CD4-positive, CD25-positive, alpha-beta regulatory T cell (primary cell): ENCODE measurements around the gene AGAP4. TPM values are rescaled to one million over a fixed set of nuclear protein-coding genes. Genes with fewer than 3 reads are reported as not detected.
A peak's percentile ranks its signal among the peaks of the same experiment; 100 is the strongest.
"Not testable (repeated sequence)": the region's sequence is repeated elsewhere in the genome, so short reads cannot be mapped to it uniquely, and the experiment has no call there.

ENCODE experiments used
- ATAC-seq, 2 donors: fragments of 150-1000 bp; cut with Tn5 transposase; one replicate each; pipeline ENCODE4 v1.10.0; 2021; ENCODE audit warnings: low read depth in 2 of 2, moderate number of reproducible peaks in 2 of 2, moderate library complexity in 1 of 2
- DNase-seq, 3 donors: peaks; one replicate each; pipeline versions ENCODE4 v3.0.0 to v3.0.0-alpha.2; 2012 to 2022; ENCODE audit warnings: mixed read lengths in 1 of 3
- H3K27ac ChIP-seq: one replicate; pipeline ENCODE4 v1.7.0; 2013; ENCODE audit warnings: mild to moderate bottlenecking, low read length; ENCODE audit not compliant: insufficient read depth, poor library complexity, severe bottlenecking
- H3K27me3 ChIP-seq: one replicate; pipeline ENCODE4 v1.7.0; 2013; ENCODE audit warnings: low read length; ENCODE audit not compliant: control insufficient read depth, insufficient read depth
- H3K36me3 ChIP-seq: one replicate; pipeline ENCODE4 v1.7.0; 2013; ENCODE audit warnings: mild to moderate bottlenecking, low read length, moderate library complexity; ENCODE audit not compliant: control insufficient read depth, insufficient read depth
- H3K4me1 ChIP-seq: 2 replicates; pipeline ENCODE4 v1.7.0; 2013; ENCODE audit warnings: mild to moderate bottlenecking, low read length; ENCODE audit not compliant: insufficient read depth, control insufficient read depth, poor library complexity, severe bottlenecking
- H3K4me3 ChIP-seq: one replicate; pipeline ENCODE4 v1.7.0; 2013; ENCODE audit warnings: low read depth, mild to moderate bottlenecking, low read length, moderate library complexity
- H3K9me3 ChIP-seq, 2 experiments: 1 replicate in 1 of 2; 2 replicates in 1 of 2; pipeline ENCODE4 v1.7.0; 2013; ENCODE audit warnings: low read length in 2 of 2, mild to moderate bottlenecking in 1 of 2, moderate library complexity in 1 of 2; ENCODE audit not compliant: control insufficient read depth in 2 of 2
- H3K27ac Mint-ChIP-seq, 3 donors: one replicate each; pipeline ENCODE4 v1.8.0; 2020 to 2022; ENCODE audit warnings: mild to moderate bottlenecking in 3 of 3, mixed read lengths in 3 of 3, moderate library complexity in 2 of 3
- H3K27me3 Mint-ChIP-seq: one replicate; pipeline ENCODE4 v1.8.0; 2022; ENCODE audit warnings: mild to moderate bottlenecking, mixed read lengths
- H3K36me3 Mint-ChIP-seq: one replicate; pipeline ENCODE4 v1.8.0; 2020; ENCODE audit warnings: mixed read lengths
- H3K4me1 Mint-ChIP-seq, 4 donors: one replicate each; pipeline ENCODE4 v1.8.0; 2020 to 2022; ENCODE audit warnings: mixed read lengths in 4 of 4, mild to moderate bottlenecking in 1 of 4
- H3K4me3 Mint-ChIP-seq, 4 donors: one replicate each; pipeline ENCODE4 v1.8.0; 2020 to 2022; ENCODE audit warnings: mild to moderate bottlenecking in 4 of 4, mixed read lengths in 4 of 4, moderate library complexity in 3 of 4
- H3K9me3 Mint-ChIP-seq, 7 donors: one replicate each; pipeline ENCODE4 v1.8.0; 2020 to 2022; ENCODE audit warnings: mixed read lengths in 7 of 7, mild to moderate bottlenecking in 3 of 7, moderate library complexity in 2 of 7
- polyA plus RNA-seq, 4 donors: library from polyadenylated mRNA; unstranded; fragments of 300-500 nt; fragmentation: Illumina TruSeq; gene quantifications; one replicate each; pipeline ENCODE4 v1.2.3, GENCODE V29; 2021
- total RNA-seq: library from RNA; stranded (reverse); gene quantifications from one replicate; pipeline ENCODE4 v1.2.3, GENCODE V29; 2022

The AGAP4 gene
- total and polyA plus RNA-seq, 5 donors from 2014 or later, result 0.88 to 24.8 (median 1.4) TPM; not detected in 1

- not testable (repeated sequence) for H3K27me3 Mint-ChIP-seq, H3K9me3 ChIP-seq, H3K27ac Mint-ChIP-seq, ATAC-seq, H3K36me3 ChIP-seq, H3K4me1 Mint-ChIP-seq, H3K27ac ChIP-seq, H3K4me1 ChIP-seq, H3K27me3 ChIP-seq, DNase-seq, H3K4me3 ChIP-seq, H3K36me3 Mint-ChIP-seq, H3K9me3 Mint-ChIP-seq, H3K4me3 Mint-ChIP-seq
Observed at GRCh38 chr10:45848467-45848866, 1.2 kb upstream of the AGAP4 start.

GRCh38 chr10:45822918-45823317 lies 24.4 kb downstream of the AGAP4 start:
- ATAC-seq, result not testable (repeated sequence)

GRCh38 chr10:45820107-45820830 lies 27.0 kb downstream of the AGAP4 start:
- H3K4me1 Mint-ChIP-seq, H3K4me3 ChIP-seq, H3K27ac ChIP-seq, H3K36me3 ChIP-seq, H3K9me3 ChIP-seq, H3K4me1 ChIP-seq, H3K9me3 Mint-ChIP-seq, ATAC-seq, H3K27me3 Mint-ChIP-seq, DNase-seq, H3K27ac Mint-ChIP-seq, H3K36me3 Mint-ChIP-seq, H3K27me3 ChIP-seq, H3K4me3 Mint-ChIP-seq: not testable (repeated sequence)

More at GRCh38 chr10:45822918-45823317, 24.4 kb downstream of the AGAP4 start:
- H3K9me3 Mint-ChIP-seq, DNase-seq, H3K27ac Mint-ChIP-seq, H3K4me1 Mint-ChIP-seq, H3K27me3 Mint-ChIP-seq, H3K27ac ChIP-seq, H3K4me3 ChIP-seq, H3K4me3 Mint-ChIP-seq, H3K9me3 ChIP-seq, H3K27me3 ChIP-seq, H3K36me3 Mint-ChIP-seq, H3K4me1 ChIP-seq, H3K36me3 ChIP-seq: not testable (repeated sequence)

DNA sequence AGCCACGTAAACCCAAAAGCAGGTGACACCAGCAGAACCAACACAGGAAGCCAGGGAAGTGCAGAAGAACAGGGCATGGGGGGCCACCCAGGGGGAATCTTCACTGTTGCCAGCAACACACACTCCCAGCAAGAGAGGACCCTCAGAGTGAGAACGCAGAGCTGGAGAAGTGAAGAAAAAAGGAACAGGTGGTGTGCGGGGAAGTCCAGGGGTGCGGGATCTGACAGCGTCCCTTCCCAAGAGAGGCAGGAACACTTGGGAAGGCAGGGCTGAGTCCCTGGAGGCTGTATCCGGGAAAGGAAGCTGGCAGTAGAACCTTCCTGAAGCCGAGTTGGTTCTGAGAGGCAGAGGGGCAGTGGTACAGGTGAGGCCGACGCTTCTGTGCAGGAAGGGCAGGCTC lies 27.7 kb downstream of the AGAP4 start:
- Histone ChIP-seq H3K27ac (no peak overlapping the region), H3K9me3 (no peaks in the 10 kb centered on the region), H3K27me3 (no peaks in the 10 kb centered on the region), H3K4me1 (no peaks in the 10 kb centered on the region), H3K4me3 (no peak overlapping the region), H3K36me3 (no peaks in the 10 kb centered on the region)
- Mint-ChIP-seq H3K4me3 (no peak overlapping the region), H3K36me3 (no peaks in the 10 kb centered on the region), H3K4me1 (no peaks in the 10 kb centered on the region), H3K27me3 (no peaks in the 10 kb centered on the region), H3K27ac (no peak overlapping the region), H3K9me3 (no peaks in the 10 kb centered on the region)
- DNase-seq (no peak), ATAC-seq (no peak)

GRCh38 chr10:45817912-45818311 lies 29.4 kb downstream of the AGAP4 start:
- no peaks in the 10 kb centered on the region for H3K9me3 Mint-ChIP-seq
- ATAC-seq (no peak), DNase-seq (no peak)
- H3K27ac Mint-ChIP-seq, result peak overlapping the region in 1 of 3 donors; percentile 32
- H3K9me3 ChIP-seq, result no peaks in the 10 kb centered on the region
- H3K27me3 ChIP-seq, result no peaks in the 10 kb centered on the region
- H3K4me3 ChIP-seq, result no peak overlapping the region
- H3K4me1 ChIP-seq, result no peaks in the 10 kb centered on the region
- H3K36me3 Mint-ChIP-seq, result no peaks in the 10 kb centered on the region
- H3K4me3 Mint-ChIP-seq, result no peak overlapping the region
- no peaks in the 10 kb centered on the region for H3K4me1 Mint-ChIP-seq
- no peaks in the 10 kb centered on the region for H3K36me3 ChIP-seq
- no peak overlapping the region for H3K27ac ChIP-seq
- H3K27me3 Mint-ChIP-seq, result no peaks in the 10 kb centered on the region

GRCh38 chr10:45817130-45817859 lies 30.0 kb downstream of the AGAP4 start:
- ATAC-seq (no peak), DNase-seq (no peak)
- no peaks in the 10 kb centered on the region for H3K27me3 Mint-ChIP-seq
- no peaks in the 10 kb centered on the region for H3K36me3 Mint-ChIP-seq
- H3K4me3 ChIP-seq, result no peak overlapping the region
- H3K27ac Mint-ChIP-seq, result no peak overlapping the region
- no peaks in the 10 kb centered on the region for H3K9me3 ChIP-seq
- H3K4me1 ChIP-seq, result no peaks in the 10 kb centered on the region
- H3K36me3 ChIP-seq, result no peaks in the 10 kb centered on the region
- no peaks in the 10 kb centered on the region for H3K27me3 ChIP-seq
- no peak overlapping the region for H3K4me3 Mint-ChIP-seq
- no peak overlapping the region for H3K27ac ChIP-seq
- no peaks in the 10 kb centered on the region for H3K9me3 Mint-ChIP-seq
- no peaks in the 10 kb centered on the region for H3K4me1 Mint-ChIP-seq

DNA sequence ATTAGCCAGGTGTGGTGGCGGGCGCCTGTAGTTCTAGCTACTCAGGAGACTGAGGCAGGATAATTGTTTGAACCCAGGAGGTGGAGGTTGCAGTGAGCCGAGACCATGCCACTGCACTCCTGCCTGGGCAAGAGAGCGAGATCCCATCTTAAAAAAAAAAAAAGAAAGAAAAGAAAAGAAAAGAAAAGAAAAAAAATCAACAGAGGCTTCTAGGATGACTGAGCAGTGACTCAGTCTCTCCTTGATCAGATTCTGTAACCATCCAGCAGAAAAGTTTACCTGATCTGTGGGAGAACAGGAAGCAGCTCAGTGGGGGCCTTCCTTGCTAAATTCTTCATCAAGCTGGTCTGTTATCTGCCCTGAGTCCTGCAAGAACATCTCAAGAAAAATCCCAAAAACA lies 33.2 kb downstream of the AGAP4 start:
- H3K4me1 Mint-ChIP-seq, H3K4me1 ChIP-seq, H3K27me3 ChIP-seq, DNase-seq, H3K4me3 ChIP-seq, H3K9me3 ChIP-seq, H3K36me3 Mint-ChIP-seq, H3K36me3 ChIP-seq, H3K9me3 Mint-ChIP-seq, H3K27ac Mint-ChIP-seq, H3K27ac ChIP-seq, ATAC-seq, H3K4me3 Mint-ChIP-seq: not testable (repeated sequence)
- peaks cover 18% of the 10 kb centered on the region for H3K27me3 Mint-ChIP-seq

- not testable (repeated sequence) for H3K36me3 ChIP-seq, H3K27ac ChIP-seq, DNase-seq, H3K9me3 Mint-ChIP-seq, H3K4me3 ChIP-seq, ATAC-seq, H3K36me3 Mint-ChIP-seq, H3K27me3 ChIP-seq, H3K27ac Mint-ChIP-seq, H3K4me1 ChIP-seq, H3K9me3 ChIP-seq, H3K4me1 Mint-ChIP-seq, H3K4me3 Mint-ChIP-seq
- H3K27me3 Mint-ChIP-seq, result peaks cover 24% of the 10 kb centered on the region
Observed at GRCh38 chr10:45812959-45813358, 34.3 kb downstream of the AGAP4 start.
